Spleen (tissue), 7 donors: ENCODE measurements around the gene NHP2.

Experiments used
- CTCF ChIP-seq, 11 experiments: fragments of 200-600 bp in 7 of 11; fragments of 450-650 bp in 4 of 11; sonication (generic) in 4 of 11; IDR thresholded peaks in 8 of 11; conservative IDR thresholded peaks in 3 of 11; 1 replicate in 7 of 11; 2 replicates in 4 of 11; pipeline versions ENCODE4 v1.4.0 to v1.8.0; 2016 to 2021; ENCODE audit warnings: antibody characterized with exemption in 11 of 11, inconsistent platforms in 4 of 11, mild to moderate bottlenecking in 1 of 11
- POLR2A ChIP-seq, 3 donors: fragments of 450-650 bp; IDR thresholded peaks; one replicate each; pipeline ENCODE4 v1.5.1; 2017; ENCODE audit warnings: antibody characterized with exemption in 3 of 3, mild to moderate bottlenecking in 1 of 3
- POLR2AphosphoS5 ChIP-seq, 3 donors: sonication (generic); formaldehyde crosslinking; IDR thresholded peaks; one replicate each; pipeline ENCODE4 v1.5.1; 2017; ENCODE audit warnings: antibody characterized with exemption in 3 of 3
- donor health status: DM: no; HTN: no; CAD: no; lungs with moderate emphysema.
- donor health status: DM: no; HTN: no; CAD: no.
- donor health status: DM: no; HTN: no; CAD: no.

DNA sequence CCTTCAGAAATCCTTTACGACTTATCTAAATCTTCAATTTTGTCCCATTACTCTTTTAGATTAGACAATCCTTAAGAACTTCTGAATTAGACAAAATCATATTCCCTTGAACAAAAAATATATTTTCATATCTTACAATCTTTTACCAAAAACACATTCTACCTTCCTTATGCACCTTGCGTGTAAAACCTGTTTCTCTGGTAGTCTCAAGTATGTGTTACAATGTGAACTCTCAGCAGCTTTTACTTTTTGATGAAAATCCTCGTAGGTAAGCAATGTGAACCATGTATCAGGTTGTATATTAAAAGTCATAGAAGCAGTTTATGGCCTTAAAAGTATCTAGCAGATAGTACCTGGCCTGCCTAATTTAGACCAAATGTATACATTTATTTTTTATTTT lies 20.8 kb upstream of the NHP2 start:
- TF ChIP-seq POLR2AphosphoS5 (IDR thresholded peaks at IDR 0.05) (no peak), CTCF (IDR thresholded peaks at IDR 0.05 in 8 of 11, conservative IDR thresholded peaks at IDR 0.05 in 3 of 11) (no peak), POLR2A (IDR thresholded peaks at IDR 0.05) (no peak)
